ACC112 (cell line): ENCODE measurements around the gene LPP.

ENCODE experiments used
- H2AFZ ChIP-seq: fragments of 200-600 bp; sonication (generic); one replicate; pipeline ENCODE4 v1.6.0; 2017; ENCODE audit warnings: antibody characterized with exemption, low read length; ENCODE audit not compliant: unreplicated experiment
- H3K27ac ChIP-seq: fragments of 200-600 bp; sonication (generic); 2 replicates; pipeline ENCODE4 v1.5.1; 2014; ENCODE audit warnings: low read depth, mild to moderate bottlenecking, antibody characterized with exemption, low read length, moderate library complexity
- H3K27me3 ChIP-seq: fragments of 200-600 bp; sonication (generic); 2 replicates; pipeline ENCODE4 v1.6.1; 2014; ENCODE audit warnings: mild to moderate bottlenecking, antibody characterized with exemption, low read length, moderate library complexity, mixed read lengths; ENCODE audit not compliant: insufficient read depth
- H3K36me3 ChIP-seq: fragments of 200-600 bp; sonication (generic); 2 replicates; pipeline ENCODE4 v1.6.1; 2016; ENCODE audit warnings: mild to moderate bottlenecking, antibody characterized with exemption, low read length, moderate library complexity, mixed read lengths; ENCODE audit not compliant: insufficient read depth
- H3K4me1 ChIP-seq: fragments of 200-600 bp; sonication (generic); one replicate; pipeline ENCODE4 v1.6.1; 2016; ENCODE audit warnings: low read length, mixed read lengths; ENCODE audit not compliant: insufficient read depth, unreplicated experiment, control insufficient read depth
- H3K4me3 ChIP-seq: fragments of 200-600 bp; sonication (generic); 2 replicates; pipeline ENCODE4 v1.5.1; 2014; ENCODE audit warnings: mild to moderate bottlenecking, low read depth, low read length
- H3K79me2 ChIP-seq: fragments of 200-600 bp; sonication (generic); one replicate; pipeline ENCODE4 v1.6.0; 2016; ENCODE audit warnings: low read length; ENCODE audit not compliant: control insufficient read depth, unreplicated experiment, insufficient read depth

The LPP gene

GRCh38 chr3:188197388-188197847 lies 43.5 kb downstream of the LPP start:
- Histone ChIP-seq H3K27ac (no peak overlapping the region), H3K36me3 (peaks cover 15% of the 10 kb centered on the region; the same call in 1 of the 2 replicates), H3K4me1 (peaks cover 28% of the 10 kb centered on the region), H3K27me3 (no peaks in the 10 kb centered on the region), H3K4me3 (no peak overlapping the region), H2AFZ (no peak overlapping the region), H3K79me2 (peaks cover 87% of the 10 kb centered on the region)

- peaks cover 28% of the 10 kb centered on the region for H3K4me1 ChIP-seq
- H3K27ac ChIP-seq: no peak overlapping the region
- peaks cover 85% of the 10 kb centered on the region for H3K79me2 ChIP-seq
Observed at GRCh38 chr3:188198001-188198400, 44.0 kb downstream of the LPP start.

DNA sequence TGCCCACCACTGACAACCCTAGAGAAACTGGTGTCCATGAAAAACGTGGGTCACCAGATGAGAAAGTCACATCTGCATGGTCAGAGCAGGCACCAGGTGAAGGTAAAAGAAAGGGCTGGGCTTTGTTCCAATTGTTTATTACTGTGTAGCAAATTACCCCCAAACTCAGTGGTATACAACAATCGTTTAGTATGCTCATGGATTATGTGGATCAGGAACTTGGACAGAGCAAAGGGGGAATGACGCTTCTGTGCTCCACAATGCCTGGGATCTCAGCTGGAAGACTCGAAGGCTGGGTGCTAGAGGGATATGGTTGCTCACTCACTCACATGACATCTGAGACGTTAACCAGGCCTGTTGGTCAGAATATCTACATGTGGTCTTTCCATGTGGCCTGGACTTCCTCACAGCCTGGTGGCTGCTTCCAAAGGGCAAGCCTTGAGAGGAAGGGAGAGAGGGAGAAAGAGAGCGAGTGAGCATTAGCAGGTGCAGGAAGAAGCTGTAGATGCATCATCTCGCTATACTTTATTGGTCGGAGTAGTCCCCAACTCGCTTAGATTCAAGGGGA lies 44.9 kb downstream of the LPP start:
- Histone ChIP-seq H3K4me1 (peaks cover 27% of the 10 kb centered on the region), H3K36me3 (0 out of 2 replicates have a peak, but pooled peaks cover 5% of the 10 kb centered on the region), H3K27ac (no peak overlapping the region), H3K4me3 (no peak overlapping the region), H3K79me2 (peaks cover 81% of the 10 kb centered on the region), H2AFZ (no peak overlapping the region), H3K27me3 (no peaks in the 10 kb centered on the region)

More at GRCh38 chr3:188198001-188198400, 44.0 kb downstream of the LPP start:
- Histone ChIP-seq H3K27me3 (no peaks in the 10 kb centered on the region), H3K36me3 (0 out of 2 replicates have a peak, but pooled peaks cover 10% of the 10 kb centered on the region), H2AFZ (no peak overlapping the region), H3K4me3 (no peak overlapping the region)

- Histone ChIP-seq H3K4me1 (peaks cover 22% of the 10 kb centered on the region), H3K27ac (no peak overlapping the region), H3K36me3 (0 out of 2 replicates have a peak, but pooled peaks cover 5% of the 10 kb centered on the region), H3K79me2 (peaks cover 81% of the 10 kb centered on the region), H3K27me3 (no peaks in the 10 kb centered on the region), H2AFZ (no peak overlapping the region), H3K4me3 (no peak overlapping the region)
Observed at GRCh38 chr3:188199386-188199785, 45.4 kb downstream of the LPP start.

GRCh38 chr3:188200481-188200880 lies 46.5 kb downstream of the LPP start:
- H3K27me3 ChIP-seq: no peaks in the 10 kb centered on the region
- no peak overlapping the region for H3K4me3 ChIP-seq
- H2AFZ ChIP-seq: no peak overlapping the region
- peaks cover 79% of the 10 kb centered on the region for H3K79me2 ChIP-seq
- 0 out of 2 replicates have a peak, but pooled peaks cover 5% of the 10 kb centered on the region for H3K36me3 ChIP-seq
- no peak overlapping the region for H3K27ac ChIP-seq
- peaks cover 19% of the 10 kb centered on the region for H3K4me1 ChIP-seq

DNA sequence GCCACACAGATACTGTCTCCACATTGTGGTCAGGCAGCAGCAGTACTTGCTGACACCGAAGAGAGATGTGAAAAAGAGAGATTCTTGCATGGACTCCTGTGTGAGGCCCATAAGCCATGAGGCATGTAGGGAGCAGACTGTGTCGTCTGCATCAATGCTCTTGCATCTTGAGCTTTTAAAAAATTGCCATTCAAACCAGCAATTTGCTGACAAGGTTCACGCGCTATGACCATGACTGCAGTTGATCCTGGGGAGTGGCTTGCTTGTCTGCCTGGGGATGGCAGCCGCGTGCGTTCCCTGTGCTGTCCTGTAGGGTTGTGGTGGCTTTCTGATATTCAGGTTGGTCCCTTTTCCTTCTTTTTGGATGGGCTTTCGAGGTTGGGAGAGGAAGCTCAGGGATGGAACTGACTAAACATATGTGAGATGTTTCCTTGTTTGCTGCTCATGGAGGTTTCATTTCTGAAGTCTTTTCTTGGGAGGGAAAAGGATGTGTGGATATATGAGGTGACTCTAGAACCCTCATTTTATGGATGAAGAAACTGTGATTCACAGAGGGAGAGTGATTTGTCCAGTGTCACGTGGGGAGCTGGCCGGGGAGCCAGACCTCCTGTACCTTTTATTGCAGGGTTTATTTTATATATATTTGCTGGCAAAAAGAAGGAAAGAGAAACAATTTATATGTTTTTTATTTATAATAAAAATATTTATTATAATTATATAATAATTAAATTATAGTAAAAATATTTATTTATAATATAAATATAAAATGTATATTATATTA lies 48.6 kb downstream of the LPP start:
- Histone ChIP-seq H3K79me2 (peaks cover 71% of the 10 kb centered on the region), H3K27me3 (no peaks in the 10 kb centered on the region), H3K36me3 (0 out of 2 replicates have a peak, but pooled peaks cover 5% of the 10 kb centered on the region), H3K4me1 (peaks cover under 1% of the 10 kb centered on the region), H3K27ac (no peak overlapping the region), H2AFZ (no peak overlapping the region), H3K4me3 (no peak overlapping the region)

- no peak overlapping the region for H2AFZ ChIP-seq
- H3K27ac ChIP-seq: no peak overlapping the region
- peaks cover 69% of the 10 kb centered on the region for H3K79me2 ChIP-seq
- no peak overlapping the region for H3K4me3 ChIP-seq
- H3K36me3 ChIP-seq: peaks cover 12% of the 10 kb centered on the region
- peaks cover 15% of the 10 kb centered on the region for H3K4me1 ChIP-seq
- H3K27me3 ChIP-seq: no peaks in the 10 kb centered on the region
Observed at GRCh38 chr3:188204526-188204925, 50.6 kb downstream of the LPP start.

- H3K4me3 ChIP-seq: no peak overlapping the region
- peaks cover 15% of the 10 kb centered on the region for H3K4me1 ChIP-seq
- no peak overlapping the region for H2AFZ ChIP-seq
- H3K79me2 ChIP-seq: peaks cover 70% of the 10 kb centered on the region
- no peaks in the 10 kb centered on the region for H3K27me3 ChIP-seq
- H3K27ac ChIP-seq: no peak overlapping the region
- peaks cover 13% of the 10 kb centered on the region for H3K36me3 ChIP-seq
Observed at GRCh38 chr3:188205992-188206416, 52.0 kb downstream of the LPP start.

- Histone ChIP-seq H2AFZ (no peak overlapping the region), H3K27ac (no peak overlapping the region), H3K27me3 (no peaks in the 10 kb centered on the region), H3K36me3 (peaks cover 13% of the 10 kb centered on the region), H3K79me2 (peaks cover 63% of the 10 kb centered on the region), H3K4me3 (no peak overlapping the region), H3K4me1 (peaks cover 21% of the 10 kb centered on the region)
Observed at GRCh38 chr3:188206787-188207186, 52.8 kb downstream of the LPP start.

DNA sequence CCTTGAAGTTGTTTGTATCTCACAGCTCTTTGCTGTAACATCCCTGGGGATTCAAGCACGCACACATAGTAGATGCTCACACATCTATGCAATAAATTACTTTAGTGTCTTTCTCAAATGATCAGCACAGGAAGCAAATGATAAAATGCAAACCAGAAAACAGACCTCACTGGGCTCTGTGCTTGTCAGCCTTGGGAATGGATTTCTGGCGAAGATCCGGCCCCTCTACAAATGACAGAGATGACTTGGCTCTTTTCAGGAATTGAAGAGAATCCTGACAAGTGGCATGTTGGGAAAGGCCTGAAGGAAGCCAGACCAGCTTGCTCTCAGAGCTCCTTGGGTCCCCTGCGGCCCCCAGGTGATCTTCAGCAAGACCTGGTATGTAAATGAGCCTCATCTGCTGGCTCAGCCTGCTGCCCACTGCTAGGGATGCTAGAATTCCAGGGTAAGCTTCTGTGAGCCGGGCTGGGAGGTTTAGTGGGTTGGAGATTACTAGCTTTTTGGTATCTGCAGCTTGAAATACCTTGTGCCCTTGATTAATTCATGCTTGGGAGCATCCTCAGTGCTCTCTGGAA lies 54.1 kb downstream of the LPP start:
- Histone ChIP-seq H2AFZ (no peak overlapping the region), H3K36me3 (peaks cover 13% of the 10 kb centered on the region), H3K27me3 (no peaks in the 10 kb centered on the region), H3K4me3 (no peak overlapping the region), H3K27ac (peak overlapping the region; percentile 42; the same call in 1 of the 2 replicates), H3K4me1 (peaks cover 29% of the 10 kb centered on the region), H3K79me2 (peaks cover 59% of the 10 kb centered on the region)
